ENCODE results near the gene ZNF616.
"Not testable (repeated sequence)": the region's sequence is repeated elsewhere in the genome, so short reads cannot be mapped to it uniquely, and the experiment has no call there.

The ZNF616 gene

GRCh38 chr19:52102782-52103181 is 37.0 kb downstream of the ZNF616 start:
- DNase-seq, result no peak

- peak; percentile 26 for DNase-seq
Measured at GRCh38 chr19:52101866-52102562, 37.7 kb downstream of the ZNF616 start.

DNA sequence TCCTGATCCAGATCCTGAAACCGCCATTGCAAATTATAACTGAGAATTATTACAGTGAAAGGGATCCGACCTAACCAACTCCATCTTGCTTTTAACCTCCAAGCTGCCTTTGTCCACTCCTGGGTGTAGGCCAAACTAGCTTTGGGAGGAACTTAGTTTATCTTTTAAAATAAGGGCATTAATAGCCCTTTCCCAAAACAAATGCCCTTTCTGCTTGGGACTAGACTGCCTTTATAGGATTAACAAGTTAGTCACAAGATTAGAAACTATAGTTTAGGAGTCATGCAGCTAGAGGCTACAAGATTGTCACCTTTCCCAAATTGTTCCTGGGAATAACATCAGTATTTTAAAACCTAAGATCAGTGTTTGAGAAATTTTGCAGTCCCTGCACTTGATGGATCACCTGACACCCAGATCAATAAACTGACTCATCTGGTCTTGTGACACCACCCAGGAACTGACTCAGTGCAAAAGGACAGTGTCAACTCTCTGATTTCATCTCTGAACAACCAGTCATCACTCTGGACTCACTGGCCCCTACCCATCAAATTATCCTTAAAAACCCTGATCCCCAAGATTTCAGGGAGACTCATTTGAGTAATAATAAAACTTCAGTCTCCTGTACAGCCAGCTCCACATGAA is 40.1 kb downstream of the ZNF616 start:
- peak; percentile 20 for DNase-seq

DNA sequence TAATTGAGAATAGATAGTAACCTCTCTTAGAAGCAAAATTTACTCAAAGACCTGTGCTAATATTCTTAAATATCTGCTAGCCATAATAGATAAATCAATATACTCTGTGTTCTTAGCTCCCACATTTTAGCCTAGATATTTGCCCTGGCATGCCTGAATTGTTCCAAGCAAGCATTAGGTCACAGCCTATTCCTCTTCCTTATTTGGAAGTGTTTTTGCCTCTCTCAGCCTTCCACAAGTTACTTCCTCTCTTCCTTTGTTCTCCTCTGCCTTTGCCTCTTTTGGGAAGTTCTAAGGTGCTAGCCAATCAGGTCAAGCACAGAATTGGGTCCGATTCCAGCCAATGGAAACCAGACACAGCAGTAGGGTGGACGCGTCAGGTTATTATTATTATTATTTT is 43.3 kb downstream of the ZNF616 start:
- not testable (repeated sequence) for DNase-seq

DNA sequence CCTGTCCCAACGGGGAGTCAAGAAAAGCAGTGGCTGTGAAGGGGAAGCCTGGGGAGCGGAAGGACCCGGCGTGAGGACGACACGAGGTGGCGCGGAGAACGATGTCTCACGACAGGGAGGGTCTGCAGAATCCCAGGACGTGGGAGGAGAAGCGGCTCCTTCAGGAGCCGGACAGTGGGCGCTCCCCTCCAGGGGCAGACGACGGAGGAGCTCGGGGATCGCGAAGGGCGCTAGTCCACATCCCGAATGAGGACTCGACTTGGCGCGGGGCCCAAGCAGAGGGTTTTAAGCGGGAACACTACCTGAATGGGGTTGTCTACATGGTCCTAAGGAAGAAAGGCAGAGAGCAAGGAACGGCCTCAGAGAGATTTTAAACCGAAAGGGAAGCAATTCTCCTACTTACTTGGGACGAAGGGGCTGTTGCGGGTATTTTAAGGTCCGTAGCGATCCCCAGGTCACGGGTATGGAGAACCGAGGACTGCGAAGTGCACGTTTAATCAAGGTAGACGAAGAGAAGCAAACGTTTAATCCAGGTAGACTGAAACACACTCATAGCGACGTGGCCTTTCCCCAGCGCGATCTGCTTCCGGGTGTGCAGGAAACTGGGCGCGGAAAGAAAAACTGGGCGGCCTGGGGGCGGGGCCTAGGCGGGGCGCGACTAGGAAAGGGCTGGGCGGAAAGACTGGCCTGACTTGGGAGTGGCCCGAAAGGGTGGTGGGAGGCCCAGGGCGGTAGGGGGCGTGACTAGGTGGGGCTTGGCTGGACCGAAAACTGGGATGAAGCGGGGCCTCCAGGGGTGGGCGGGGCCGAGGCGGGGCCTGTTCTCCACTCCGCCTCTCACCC is 44.3 kb downstream of the ZNF616 start, which contains the start of gene ZNF841:
Gene ZNF841 (minus strand): TSS at position 594 of the 843 bp plus-strand sequence. CDS start 10,964 bp downstream, outside the sequence.
- DNase-seq, result peak; percentile 99

GRCh38 chr19:52094526-52095130 is 45.1 kb downstream of the ZNF616 start:
- peak; percentile 29 for DNase-seq

DNA sequence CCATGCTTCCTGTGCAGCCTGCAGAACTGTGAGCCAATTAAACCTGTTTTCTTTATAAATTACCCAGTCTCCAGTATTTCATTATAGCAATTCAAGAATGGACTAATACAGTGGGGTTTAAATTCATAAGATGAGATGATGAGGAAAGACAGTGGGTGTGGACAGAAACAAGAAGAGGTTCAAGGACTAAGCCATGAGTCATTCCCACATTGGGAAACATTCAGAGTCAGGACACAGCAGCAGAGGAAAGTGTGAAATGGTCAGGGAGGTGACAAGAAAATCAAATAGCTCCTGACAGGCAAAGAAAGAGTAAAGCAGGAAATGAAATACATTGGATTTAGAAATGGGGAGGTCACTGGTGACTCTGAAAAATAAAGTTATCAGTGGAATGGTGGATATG is 53.3 kb downstream of the ZNF616 start:
- no peak for DNase-seq

GRCh38 chr19:52070496-52070895 is 69.2 kb downstream of the ZNF616 start:
- DNase-seq, result no peak

DNA sequence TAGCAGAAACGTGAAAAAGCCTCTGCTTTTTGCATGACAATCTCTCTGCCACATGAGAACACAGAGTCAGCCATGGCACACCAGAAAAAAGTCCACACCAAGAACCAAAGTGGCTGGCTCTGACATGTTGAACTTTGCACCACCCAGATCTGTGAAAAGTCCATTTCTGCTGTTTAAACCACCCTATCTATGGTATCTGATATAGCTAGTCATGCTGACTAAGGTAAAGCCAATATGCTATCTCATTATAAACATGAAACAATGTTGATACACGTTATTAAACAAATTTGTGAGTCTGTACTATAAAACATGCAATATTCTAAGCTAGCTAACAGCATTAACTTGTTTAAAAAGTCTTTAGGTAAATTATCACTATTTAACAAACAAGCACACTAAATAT is 70.1 kb downstream of the ZNF616 start:
- DNase-seq, result no peak

DNA sequence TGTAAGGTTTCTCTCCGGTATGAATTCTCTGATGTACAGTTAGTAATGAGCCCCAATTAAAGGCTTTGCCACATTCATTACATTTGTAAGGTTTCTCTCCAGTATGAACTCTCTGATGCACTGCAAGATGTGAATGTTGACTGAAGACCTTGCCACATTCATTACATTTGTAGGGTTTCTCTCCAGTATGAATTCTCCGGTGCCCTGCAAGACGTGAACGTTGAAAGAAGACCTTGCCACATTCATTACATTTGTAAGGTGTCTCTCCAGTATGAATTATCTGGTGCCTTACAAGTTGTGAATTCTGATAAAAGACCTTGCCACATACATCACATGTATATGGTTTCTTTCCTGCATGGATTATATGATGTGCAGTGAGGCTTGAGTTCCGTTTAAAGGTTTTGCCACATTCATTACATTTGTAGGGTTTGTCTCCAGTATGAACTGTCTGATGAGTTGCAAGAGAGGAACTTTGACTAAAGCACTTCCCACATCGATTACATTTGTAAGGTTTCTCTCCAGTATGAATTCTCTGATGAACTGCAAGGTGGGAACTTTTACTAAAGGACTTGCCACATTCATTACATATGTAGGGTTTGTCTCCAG is 73.4 kb downstream of the ZNF616 start:
- no peak for DNase-seq

GRCh38 chr19:52065399-52065798 is 74.3 kb downstream of the ZNF616 start:
- DNase-seq, result no peak
